CD14-positive monocyte (primary cell): ENCODE measurements around the gene TBX6. TPM values are rescaled to one million over a fixed set of nuclear protein-coding genes. Genes with fewer than 3 reads are reported as not detected.
A peak's percentile ranks its signal among the peaks of the same experiment; 100 is the strongest.

Experiments
- DNase-seq, 3 donors: peaks; one replicate each; pipeline ENCODE4 v3.0.0-alpha.2; 2011 to 2022
- H2AFZ ChIP-seq: 2 replicates; pipeline ENCODE4 v1.6.0; 2012; ENCODE audit warnings: mild to moderate bottlenecking, low read depth, low read length, inconsistent platforms; ENCODE audit not compliant: insufficient read depth, poor library complexity, severe bottlenecking
- H3K27ac ChIP-seq, 2 donors: 1 replicate in 1 of 2; 2 replicates in 1 of 2; pipeline ENCODE4 v1.5.1; 2012 to 2013; ENCODE audit warnings: low read length in 2 of 2, control low read depth in 1 of 2, inconsistent platforms in 1 of 2, low read depth in 1 of 2, mild to moderate bottlenecking in 1 of 2
- H3K27me3 ChIP-seq, 2 donors: one replicate each; pipeline versions ENCODE4 v1.6.0 to v1.6.1; 2011 to 2013; ENCODE audit warnings: low read length in 2 of 2; ENCODE audit not compliant: control insufficient read depth in 2 of 2, insufficient read depth in 2 of 2
- H3K36me3 ChIP-seq, 2 donors: replicated peaks in 1 of 2; 1 replicate in 1 of 2; 2 replicates in 1 of 2; pipeline versions ENCODE4 v1.5.1 to v1.6.1; 2012 to 2013; ENCODE audit warnings: low read length in 2 of 2, control low read depth in 1 of 2, inconsistent platforms in 1 of 2, mild to moderate bottlenecking in 1 of 2; ENCODE audit not compliant: insufficient read depth in 2 of 2, control insufficient read depth in 1 of 2
- H3K4me1 ChIP-seq, 2 donors: 1 replicate in 1 of 2; 2 replicates in 1 of 2; pipeline versions ENCODE4 v1.5.1 to v1.6.1; 2012 to 2013; ENCODE audit warnings: low read length in 2 of 2, control low read depth in 1 of 2, inconsistent platforms in 1 of 2, mild to moderate bottlenecking in 1 of 2, moderate library complexity in 1 of 2; ENCODE audit not compliant: insufficient read depth in 2 of 2, control insufficient read depth in 1 of 2
- H3K4me2 ChIP-seq: replicated peaks from 2 replicates; pipeline ENCODE3; 2012; ENCODE audit warnings: low read length, moderate library complexity, mild to moderate bottlenecking; ENCODE audit not compliant: poor library complexity, severe bottlenecking; ENCODE audit errors: extremely low read depth
- H3K4me3 ChIP-seq, 3 experiments: fragments of 200-600 bp in 1 of 3; sonication (generic) in 1 of 3; replicated peaks in 1 of 3; 1 replicate in 2 of 3; 2 replicates in 1 of 3; pipeline ENCODE4 v1.5.1; 2011 to 2013; ENCODE audit warnings: low read length in 3 of 3, mild to moderate bottlenecking in 3 of 3, control low read depth in 2 of 3, low read depth in 2 of 3, inconsistent platforms in 1 of 3, moderate library complexity in 1 of 3
- H3K79me2 ChIP-seq: 2 replicates; pipeline ENCODE4 v1.6.0; 2012; ENCODE audit warnings: mild to moderate bottlenecking, control low read depth, inconsistent platforms, low read length, moderate library complexity; ENCODE audit not compliant: insufficient read depth
- H3K9ac ChIP-seq: 2 replicates; pipeline ENCODE4 v1.6.0; 2017; ENCODE audit warnings: low read length, mild to moderate bottlenecking; ENCODE audit not compliant: insufficient read depth, poor library complexity, severe bottlenecking
- H3K9me3 ChIP-seq, 2 donors: replicated peaks in 1 of 2; 1 replicate in 1 of 2; 2 replicates in 1 of 2; pipeline versions ENCODE4 v1.5.1 to v1.6.1; 2012 to 2013; ENCODE audit warnings: low read length in 2 of 2, control low read depth in 1 of 2; ENCODE audit not compliant: control insufficient read depth in 1 of 2, insufficient read depth in 1 of 2
- H4K20me1 ChIP-seq: 2 replicates; pipeline ENCODE4 v1.6.0; 2012; ENCODE audit warnings: mild to moderate bottlenecking, low read length, control low read depth, moderate library complexity; ENCODE audit not compliant: insufficient read depth
- H3K27ac Mint-ChIP-seq, 7 donors: one replicate each; pipeline ENCODE4 v1.8.0; 2020; ENCODE audit warnings: mild to moderate bottlenecking in 7 of 7, mixed read lengths in 7 of 7, moderate library complexity in 6 of 7, inconsistent platforms in 2 of 7
- H3K27me3 Mint-ChIP-seq, 3 donors: one replicate each; pipeline ENCODE4 v1.8.0; 2021 to 2022; ENCODE audit warnings: low read depth in 3 of 3, mild to moderate bottlenecking in 3 of 3, mixed read lengths in 3 of 3, moderate library complexity in 3 of 3, inconsistent platforms in 1 of 3
- H3K36me3 Mint-ChIP-seq, 2 donors: one replicate each; pipeline ENCODE4 v1.8.0; 2020; ENCODE audit warnings: mixed read lengths in 2 of 2, inconsistent platforms in 1 of 2, mild to moderate bottlenecking in 1 of 2
- H3K4me1 Mint-ChIP-seq: one replicate; pipeline ENCODE4 v1.8.0; 2020; ENCODE audit warnings: mild to moderate bottlenecking, mixed read lengths
- H3K4me3 Mint-ChIP-seq, 2 donors: one replicate each; pipeline ENCODE4 v1.8.0; 2020; ENCODE audit warnings: mild to moderate bottlenecking in 2 of 2, mixed read lengths in 2 of 2, moderate library complexity in 1 of 2
- H3K9me3 Mint-ChIP-seq, 7 donors: one replicate each; pipeline ENCODE4 v1.8.0; 2020 to 2022; ENCODE audit warnings: mixed read lengths in 7 of 7, mild to moderate bottlenecking in 6 of 7, moderate library complexity in 6 of 7, inconsistent platforms in 2 of 7
- WGBS: methylation state at CpG from one replicate; pipeline ENCODE4 v1.1.5; 2013; ENCODE audit warnings: missing lambda C conversion rate; ENCODE audit not compliant: insufficient coverage; 5-methylcytosine and 5-hydroxymethylcytosine counted together
- intact Hi-C, 2 donors: fragments of 100-400 bp; cut with micrococcal nuclease; formaldehyde crosslinking; loops; one replicate each; pipeline versions ENCODE4 v1.15.0 to v1.15.1; 2023
- polyA plus RNA-seq, 3 donors: library from polyadenylated mRNA; depleted of rRNA in 1 of 3; unstranded in 2 of 3; stranded (reverse) in 1 of 3; fragments of 300-500 nt in 2 of 3; fragments of >200 nt in 1 of 3; fragmentation: Illumina TruSeq in 2 of 3; gene quantifications; 1 replicate in 2 of 3; 2 replicates in 1 of 3; pipeline ENCODE4 v1.2.3, GENCODE V29; 2012 to 2021
- TF ChIP-seq, protein P1 (sequence below): fragments of 200-600 bp; IDR thresholded peaks from one replicate; pipeline ENCODE4 v1.8.0; 2022; ENCODE audit warnings: antibody characterized with exemption, mild to moderate bottlenecking

The TBX6 gene
- polyA plus RNA-seq, 3 donors, result 0.10 to 0.65 (median 0.11) TPM

DNA sequence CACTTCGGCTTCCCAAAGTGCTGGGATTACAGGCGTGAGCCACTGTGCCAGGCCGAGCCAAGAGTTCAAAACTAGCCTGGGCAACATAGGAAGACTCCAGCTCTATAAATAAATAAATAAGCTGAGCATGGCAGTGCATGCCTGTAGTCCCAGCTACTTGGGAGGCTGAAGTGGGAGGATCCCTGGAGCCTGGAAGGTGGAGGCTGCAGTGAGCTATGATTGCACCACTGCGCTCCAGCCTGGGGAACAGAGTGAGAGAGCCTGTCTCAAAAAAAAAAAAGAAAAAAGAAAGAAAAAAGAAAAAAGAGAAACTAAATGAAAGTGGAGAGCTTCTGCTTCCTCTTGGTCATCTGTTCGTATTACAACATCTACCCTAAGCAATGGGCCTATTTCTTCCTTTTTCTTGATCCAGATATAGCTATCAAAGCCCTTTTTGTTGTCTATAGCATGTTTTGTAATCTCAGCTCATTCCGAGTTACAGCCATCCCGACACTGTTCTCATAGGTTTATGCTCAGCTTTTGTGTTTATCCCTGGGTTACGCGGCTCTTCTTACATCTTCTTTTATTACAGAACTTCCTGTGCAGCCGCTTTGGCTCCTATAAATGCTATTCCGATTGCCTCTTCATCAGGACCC, 45.4 kb upstream of the TBX6 start:
- peak overlapping the region in 1 of 2 donors; percentile 80 for H3K4me3 Mint-ChIP-seq

DNA sequence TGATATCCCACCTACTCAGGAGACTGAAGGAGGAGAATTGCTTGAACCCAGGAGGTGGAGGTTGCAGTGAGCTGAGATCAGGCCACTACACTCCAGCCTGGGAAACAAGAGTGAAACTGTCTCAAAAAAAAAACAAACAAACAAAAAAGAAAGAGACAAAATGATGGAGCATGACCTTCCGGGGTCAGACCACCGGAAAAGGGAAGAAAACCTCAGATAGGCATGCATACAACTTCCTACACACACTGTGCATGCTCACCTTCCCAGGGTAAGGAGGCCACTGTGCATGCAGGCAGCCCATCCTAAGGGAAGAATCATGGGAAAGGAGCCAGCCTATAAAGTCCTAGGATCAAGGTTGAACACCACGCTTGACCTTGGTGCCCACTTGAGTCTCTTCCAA, 40.9 kb upstream of the TBX6 start:
- DNase-seq, result no peak
- H3K9me3 Mint-ChIP-seq, result peaks cover 0 to 2% (median 0%) of the 10 kb centered on the region in 7 donors
- H2AFZ ChIP-seq, result no peak overlapping the region
- no peaks in the 10 kb centered on the region for H3K36me3 ChIP-seq
- no peaks in the 10 kb centered on the region for H4K20me1 ChIP-seq
- H3K4me1 Mint-ChIP-seq, result peaks cover 28% of the 10 kb centered on the region
- intact Hi-C loops, result no loop called here
- no peaks in the 10 kb centered on the region for H3K36me3 Mint-ChIP-seq
- WGBS, result no CpG with 5 or more reads among the region's 3 CpGs
- H3K79me2 ChIP-seq, result no peaks in the 10 kb centered on the region
- H3K27ac Mint-ChIP-seq, result peak overlapping the region in 3 of 7 donors; percentile 18 to 48 (median 26)
- peaks cover 0 to 4% (median 3%) of the 10 kb centered on the region in 3 donors for H3K27me3 Mint-ChIP-seq
- H3K27me3 ChIP-seq, result no peaks in the 10 kb centered on the region
- peaks cover 19 to 20% of the 10 kb centered on the region in 2 donors for H3K4me1 ChIP-seq
- H3K4me3 Mint-ChIP-seq, result no peak overlapping the region
- no peak overlapping the region for H3K9ac ChIP-seq
- TF ChIP-seq, protein P1, sequence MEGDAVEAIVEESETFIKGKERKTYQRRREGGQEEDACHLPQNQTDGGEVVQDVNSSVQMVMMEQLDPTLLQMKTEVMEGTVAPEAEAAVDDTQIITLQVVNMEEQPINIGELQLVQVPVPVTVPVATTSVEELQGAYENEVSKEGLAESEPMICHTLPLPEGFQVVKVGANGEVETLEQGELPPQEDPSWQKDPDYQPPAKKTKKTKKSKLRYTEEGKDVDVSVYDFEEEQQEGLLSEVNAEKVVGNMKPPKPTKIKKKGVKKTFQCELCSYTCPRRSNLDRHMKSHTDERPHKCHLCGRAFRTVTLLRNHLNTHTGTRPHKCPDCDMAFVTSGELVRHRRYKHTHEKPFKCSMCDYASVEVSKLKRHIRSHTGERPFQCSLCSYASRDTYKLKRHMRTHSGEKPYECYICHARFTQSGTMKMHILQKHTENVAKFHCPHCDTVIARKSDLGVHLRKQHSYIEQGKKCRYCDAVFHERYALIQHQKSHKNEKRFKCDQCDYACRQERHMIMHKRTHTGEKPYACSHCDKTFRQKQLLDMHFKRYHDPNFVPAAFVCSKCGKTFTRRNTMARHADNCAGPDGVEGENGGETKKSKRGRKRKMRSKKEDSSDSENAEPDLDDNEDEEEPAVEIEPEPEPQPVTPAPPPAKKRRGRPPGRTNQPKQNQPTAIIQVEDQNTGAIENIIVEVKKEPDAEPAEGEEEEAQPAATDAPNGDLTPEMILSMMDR, result no peak
- no peaks in the 10 kb centered on the region for H3K9me3 ChIP-seq
- H3K4me2 ChIP-seq, result no peak overlapping the region
- H3K4me3 ChIP-seq, result no peak overlapping the region
- no peak overlapping the region for H3K27ac ChIP-seq

More for the DNA sequence above, 45.4 kb upstream of the TBX6 start:
- peak; percentile 49 to 77 (median 60) for DNase-seq
- no peaks in the 10 kb centered on the region for H3K36me3 ChIP-seq
- WGBS, result 0% methylated on average over 2 of the region's 11 CpGs
- intact Hi-C loops, result no loop called here
- no peak overlapping the region for H2AFZ ChIP-seq
- Mint-ChIP-seq H3K27me3 (peaks cover 0 to 5% (median 0%) of the 10 kb centered on the region in 3 donors), H3K36me3 (no peaks in the 10 kb centered on the region), H3K27ac (peak overlapping the region; percentile 82 to 92 (median 91)), H3K9me3 (peaks cover 0 to 2% (median 0%) of the 10 kb centered on the region in 7 donors), H3K4me1 (peaks cover 60% of the 10 kb centered on the region)
- no peaks in the 10 kb centered on the region for H3K79me2 ChIP-seq
- H3K9ac ChIP-seq, result peak overlapping the region; percentile 36
- H3K4me1 ChIP-seq, result peaks cover 48 to 52% of the 10 kb centered on the region in 2 donors
- H3K4me3 ChIP-seq, result peak overlapping the region in 1 of 3 experiments; percentile 54
- no peaks in the 10 kb centered on the region for H4K20me1 ChIP-seq
- no peaks in the 10 kb centered on the region for H3K27me3 ChIP-seq
- no peaks in the 10 kb centered on the region for H3K9me3 ChIP-seq
- H3K4me2 ChIP-seq, result peak overlapping the region; percentile 59
- H3K27ac ChIP-seq, result peak overlapping the region; percentile 69 to 77
- TF ChIP-seq, protein P1, result no peak
